Spleen (tissue), 11 donors: Measurements from ENCODE around the gene IL20RA. TPM values are rescaled to one million over a fixed set of nuclear protein-coding genes. Genes with fewer than 3 reads are reported as not detected.

Experiments
- DNase-seq: peaks from one replicate; pipeline ENCODE4 v3.0.0-alpha.2; 2020
- H3K27ac ChIP-seq, 8 donors: fragments of 200-600 bp; sonication (generic) in 7 of 8; 1 replicate in 4 of 8; 2 replicates in 4 of 8; pipeline versions ENCODE4 v1.5.0 to v1.8.0; 2016 to 2021; ENCODE audit warnings: inconsistent platforms in 4 of 8, mild to moderate bottlenecking in 4 of 8, moderate library complexity in 1 of 8
- H3K27me3 ChIP-seq, 7 donors: fragments of 200-600 bp; sonication (generic) in 6 of 7; replicated peaks in 1 of 7; 1 replicate in 4 of 7; 2 replicates in 3 of 7; pipeline versions ENCODE4 v1.5.0 to v1.8.0; 2016 to 2021; ENCODE audit warnings: inconsistent platforms in 3 of 7, mild to moderate bottlenecking in 1 of 7
- H3K36me3 ChIP-seq, 6 donors: fragments of 200-600 bp; sonication (generic) in 5 of 6; 1 replicate in 4 of 6; 2 replicates in 2 of 6; pipeline versions ENCODE4 v1.5.0 to v1.8.0; 2016 to 2021; ENCODE audit warnings: inconsistent platforms in 2 of 6
- H3K4me1 ChIP-seq, 6 donors: fragments of 200-600 bp; sonication (generic) in 5 of 6; 1 replicate in 3 of 6; 2 replicates in 3 of 6; pipeline versions ENCODE4 v1.5.0 to v1.8.0; 2016 to 2021; ENCODE audit warnings: inconsistent platforms in 3 of 6
- H3K4me3 ChIP-seq, 8 donors: fragments of 200-600 bp; sonication (generic) in 7 of 8; 1 replicate in 4 of 8; 2 replicates in 4 of 8; pipeline versions ENCODE4 v1.5.0 to v1.8.0; 2016 to 2021; ENCODE audit warnings: inconsistent platforms in 4 of 8, mild to moderate bottlenecking in 4 of 8, moderate library complexity in 2 of 8
- H3K9me3 ChIP-seq, 8 donors: fragments of 200-600 bp; sonication (generic) in 7 of 8; 1 replicate in 4 of 8; 2 replicates in 4 of 8; pipeline versions ENCODE4 v1.5.0 to v1.8.0; 2016 to 2021; ENCODE audit warnings: inconsistent platforms in 4 of 8
- CTCF ChIP-seq, 11 experiments: fragments of 200-600 bp in 7 of 11; fragments of 450-650 bp in 4 of 11; sonication (generic) in 4 of 11; IDR thresholded peaks in 8 of 11; conservative IDR thresholded peaks in 3 of 11; 1 replicate in 7 of 11; 2 replicates in 4 of 11; pipeline versions ENCODE4 v1.4.0 to v1.8.0; 2016 to 2021; ENCODE audit warnings: antibody characterized with exemption in 11 of 11, inconsistent platforms in 4 of 11, mild to moderate bottlenecking in 1 of 11
- POLR2A ChIP-seq, 3 donors: fragments of 450-650 bp; IDR thresholded peaks; one replicate each; pipeline ENCODE4 v1.5.1; 2017; ENCODE audit warnings: antibody characterized with exemption in 3 of 3, mild to moderate bottlenecking in 1 of 3
- POLR2AphosphoS5 ChIP-seq, 3 donors: sonication (generic); formaldehyde crosslinking; IDR thresholded peaks; one replicate each; pipeline ENCODE4 v1.5.1; 2017; ENCODE audit warnings: antibody characterized with exemption in 3 of 3
- WGBS, 5 donors: extraction: QIAGEN DNeasy Blood & Tissue Kit in 3 of 5; methylation state at CpG; one replicate each; pipeline versions ENCODE4 v1.1.5 to v1.1.7; 2013 to 2018; 5-methylcytosine and 5-hydroxymethylcytosine counted together
- intact Hi-C: fragments of 100-400 bp; cut with DNase I; formaldehyde crosslinking; loops from one replicate; pipeline ENCODE4 v1.15.0; 2023; ENCODE audit warnings: low total_unique reads
- polyA plus RNA-seq, 3 donors: library from polyadenylated mRNA; stranded (reverse); fragments of 200-250 nt; gene quantifications; one replicate each; pipeline ENCODE4 v1.2.1, GENCODE V29; 2013
- total RNA-seq, 7 donors: library from RNA; depleted of rRNA in 3 of 7; stranded (reverse); fragments of >200 nt in 3 of 7; fragmentation: NEBNext Ultra II Directional in 4 of 7; extraction: Animal tissue kit (Norgen Biotek cat#: 25700) in 4 of 7; gene quantifications; one replicate each; pipeline versions ENCODE4 v1.1.0 to v1.2.1, GENCODE V29; 2016 to 2021
- donor health status: healthy with polysubstance abuse.
- donor health status: DM: no; HTN: no; CAD: no; lungs with moderate emphysema.
- donor health status: DM: no; HTN: no; CAD: no.
- donor health status: Bipolar disorder and iron deficiency.
- donor health status: healthy.
- donor health status: DM: no; HTN: no; CAD: no.
- donor health status: DM: yes; HTN: yes; CAD: no.

Gene IL20RA
- total and polyA plus RNA-seq, 10 donors = 0.03 TPM; not detected in 9

DNA sequence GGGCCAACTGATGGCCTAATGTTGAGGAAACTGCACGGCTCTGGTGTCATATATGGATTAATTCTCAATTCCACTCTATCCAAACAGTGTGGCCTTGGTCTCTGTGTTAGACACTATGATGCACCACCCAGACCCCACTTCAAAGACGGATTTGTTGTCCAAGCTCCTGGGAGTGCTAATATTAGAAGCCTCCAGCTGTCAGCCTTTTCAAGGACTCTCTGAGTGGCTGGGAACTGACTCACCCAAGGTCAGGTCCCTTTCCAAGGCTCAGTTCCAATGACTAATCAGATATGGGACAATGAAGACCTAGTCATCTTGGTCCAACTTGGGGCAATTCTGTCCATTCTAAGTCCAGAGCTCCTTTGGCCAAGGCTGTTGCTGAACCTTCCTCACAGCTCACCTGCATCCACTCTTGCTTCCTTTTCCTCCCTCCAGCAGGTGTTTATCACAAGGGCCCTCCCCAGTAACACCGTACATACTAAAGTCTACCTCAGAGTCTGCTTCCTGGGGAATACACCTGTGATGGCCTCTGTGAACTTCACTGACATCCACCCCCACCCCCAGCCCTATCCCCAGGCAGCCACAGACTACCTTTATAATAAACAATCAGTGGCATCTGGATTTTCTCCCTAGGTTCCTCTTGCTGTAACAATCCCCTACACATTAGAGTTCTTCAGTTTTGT is 7.2 kb upstream of the IL20RA start:
- Histone ChIP-seq H3K27ac (no peak overlapping the region), H3K4me3 (no peak overlapping the region), H3K36me3 (no peaks in the 10 kb centered on the region), H3K9me3 (no peaks in the 10 kb centered on the region), H3K4me1 (no peaks in the 10 kb centered on the region), H3K27me3 (peaks cover 0 to 65% (median 7%) of the 10 kb centered on the region in 7 donors)
- intact Hi-C loops = no loop called here
- 60 to 78% (median 66%) methylated on average over 3 of the region's 3 CpGs for WGBS, 5 donors
- TF ChIP-seq POLR2A (IDR thresholded peaks at IDR 0.05) = no peak
- no peak for DNase-seq

- intact Hi-C loops = no loop called here
- H3K27me3 ChIP-seq = peaks cover 0 to 92% (median 21%) of the 10 kb centered on the region in 7 donors
- 61 to 79% (median 68%) methylated on average over 2 of the region's 2 CpGs for WGBS, 5 donors
- peaks cover 0 to 9% (median 7%) of the 10 kb centered on the region in 6 donors for H3K4me1 ChIP-seq
- H3K4me3 ChIP-seq = no peak overlapping the region
- H3K27ac ChIP-seq = no peak overlapping the region
- no peak for DNase-seq
- H3K36me3 ChIP-seq = no peaks in the 10 kb centered on the region
- H3K9me3 ChIP-seq = no peaks in the 10 kb centered on the region
- TF ChIP-seq POLR2AphosphoS5 (IDR thresholded peaks at IDR 0.05) (no peak), POLR2A (IDR thresholded peaks at IDR 0.05) (no peak), CTCF (IDR thresholded peaks at IDR 0.05 in 8 of 11, conservative IDR thresholded peaks at IDR 0.05 in 3 of 11) (no peak)
Measured at GRCh38 chr6:137049095-137049494, 4.3 kb upstream of the IL20RA start.

DNA sequence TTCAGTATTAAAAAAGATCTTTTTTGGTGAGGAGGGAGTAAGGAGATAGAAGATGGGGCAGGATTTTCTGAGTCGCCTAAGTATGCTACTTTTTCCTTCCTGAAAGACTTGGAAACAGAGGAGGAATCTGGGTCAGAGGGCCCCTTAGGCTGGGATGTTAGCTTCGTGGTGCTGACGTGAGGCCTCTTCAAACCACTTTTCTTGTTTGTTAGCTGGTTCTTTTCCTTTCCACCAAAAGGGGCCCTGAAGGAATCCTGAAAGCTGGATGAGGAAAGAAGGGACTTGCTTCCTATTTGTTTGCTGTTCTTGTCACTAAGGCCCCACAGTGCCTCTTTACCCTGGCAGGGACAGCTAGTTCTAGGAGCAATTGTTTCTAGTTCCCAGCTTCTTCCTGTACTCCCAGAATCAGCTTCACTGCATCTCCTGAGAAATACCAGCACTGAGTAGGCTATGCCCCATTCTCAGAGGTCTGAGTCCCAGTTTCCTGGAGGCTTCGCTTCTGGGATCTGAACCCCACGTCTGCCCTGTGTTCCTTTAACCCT is 2.2 kb upstream of the IL20RA start:
- TF ChIP-seq POLR2A (IDR thresholded peaks at IDR 0.05) (no peak), CTCF (IDR thresholded peaks at IDR 0.05 in 8 of 11, conservative IDR thresholded peaks at IDR 0.05 in 3 of 11) (no peak), POLR2AphosphoS5 (IDR thresholded peaks at IDR 0.05) (no peak)
- Histone ChIP-seq H3K36me3 (no peaks in the 10 kb centered on the region), H3K4me1 (peaks cover 0 to 18% (median 11%) of the 10 kb centered on the region in 6 donors), H3K4me3 (no peak overlapping the region), H3K27me3 (peaks cover 0 to 92% (median 41%) of the 10 kb centered on the region in 7 donors), H3K9me3 (no peaks in the 10 kb centered on the region), H3K27ac (no peak overlapping the region)
- WGBS, 5 donors = 78 to 87% (median 83%) methylated on average over 5 of the region's 5 CpGs
- intact Hi-C loops = no loop called here
- no peak for DNase-seq

- H3K27ac ChIP-seq = no peak overlapping the region
- peaks cover 0 to 95% (median 46%) of the 10 kb centered on the region in 7 donors for H3K27me3 ChIP-seq
- intact Hi-C loops = no loop called here
- 96 to 98% (median 97%) methylated on average over 7 of the region's 7 CpGs for WGBS, 5 donors
- peak overlapping the region in 1 of 8 donors; percentile 78 for H3K4me3 ChIP-seq
- peaks cover 0 to 18% (median 11%) of the 10 kb centered on the region in 6 donors for H3K4me1 ChIP-seq
- no peak for DNase-seq
- no peaks in the 10 kb centered on the region for H3K36me3 ChIP-seq
- no peak for TF ChIP-seq CTCF (IDR thresholded peaks at IDR 0.05 in 8 of 11, conservative IDR thresholded peaks at IDR 0.05 in 3 of 11)
- no peak for TF ChIP-seq POLR2A (IDR thresholded peaks at IDR 0.05)
- no peak for TF ChIP-seq POLR2AphosphoS5 (IDR thresholded peaks at IDR 0.05)
- H3K9me3 ChIP-seq = peaks cover 0 to 2% (median 0%) of the 10 kb centered on the region in 8 donors
Measured at GRCh38 chr6:137045222-137045789, 541 bp upstream of the IL20RA start.
